Stimulated activated CD4-positive, alpha-beta T cell treated with anti-CD3 and anti-CD28 coated beads, Interleukin-1b, Interleukin-23, amount 100 ng/mL, for 1 hour (primary cell): ENCODE results near the gene PCDHB5.
"Not testable (repeated sequence)": the region's sequence is repeated elsewhere in the genome, so short reads cannot be mapped to it uniquely, and the experiment has no call there.

Source experiments
- DNase-seq, 2 donors: peaks; one replicate each; pipeline ENCODE4 v3.0.0-alpha.2; 2020; ENCODE audit warnings: low read depth in 2 of 2

The PCDHB5 gene

DNA sequence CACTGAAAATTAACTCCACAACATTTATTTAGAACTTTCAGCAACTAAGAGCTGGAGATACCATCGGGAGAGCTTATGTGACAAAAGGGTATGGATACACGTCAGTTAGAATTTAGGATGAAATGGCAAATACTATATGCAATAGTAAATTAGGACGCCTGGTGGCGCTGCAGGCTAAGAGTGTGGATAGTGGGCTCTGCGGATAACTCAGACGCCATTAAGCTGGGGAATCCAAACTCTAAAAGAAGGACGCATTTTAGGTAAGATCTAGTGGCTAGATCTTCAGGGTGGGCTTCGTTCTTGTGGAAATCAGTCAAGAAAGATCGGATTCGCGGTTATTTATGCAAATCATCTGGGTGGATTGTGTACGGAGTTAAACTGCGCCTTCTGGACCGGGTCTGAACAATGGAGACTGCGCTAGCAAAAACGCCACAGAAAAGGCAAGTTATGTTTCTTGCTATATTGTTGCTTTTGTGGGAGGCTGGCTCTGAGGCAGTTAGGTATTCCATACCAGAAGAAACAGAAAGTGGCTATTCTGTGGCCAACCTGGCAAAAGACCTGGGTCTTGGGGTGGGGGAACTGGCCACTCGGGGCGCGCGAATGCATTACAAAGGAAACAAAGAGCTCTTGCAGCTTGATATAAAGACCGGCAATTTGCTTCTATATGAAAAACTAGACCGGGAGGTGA, at the start of gene PCDHB5:
Gene PCDHB5 (plus strand): TSS at position 177 of the 688 bp plus-strand sequence. CDS start 229 bp downstream, at position 406.
- no peak for DNase-seq

DNA sequence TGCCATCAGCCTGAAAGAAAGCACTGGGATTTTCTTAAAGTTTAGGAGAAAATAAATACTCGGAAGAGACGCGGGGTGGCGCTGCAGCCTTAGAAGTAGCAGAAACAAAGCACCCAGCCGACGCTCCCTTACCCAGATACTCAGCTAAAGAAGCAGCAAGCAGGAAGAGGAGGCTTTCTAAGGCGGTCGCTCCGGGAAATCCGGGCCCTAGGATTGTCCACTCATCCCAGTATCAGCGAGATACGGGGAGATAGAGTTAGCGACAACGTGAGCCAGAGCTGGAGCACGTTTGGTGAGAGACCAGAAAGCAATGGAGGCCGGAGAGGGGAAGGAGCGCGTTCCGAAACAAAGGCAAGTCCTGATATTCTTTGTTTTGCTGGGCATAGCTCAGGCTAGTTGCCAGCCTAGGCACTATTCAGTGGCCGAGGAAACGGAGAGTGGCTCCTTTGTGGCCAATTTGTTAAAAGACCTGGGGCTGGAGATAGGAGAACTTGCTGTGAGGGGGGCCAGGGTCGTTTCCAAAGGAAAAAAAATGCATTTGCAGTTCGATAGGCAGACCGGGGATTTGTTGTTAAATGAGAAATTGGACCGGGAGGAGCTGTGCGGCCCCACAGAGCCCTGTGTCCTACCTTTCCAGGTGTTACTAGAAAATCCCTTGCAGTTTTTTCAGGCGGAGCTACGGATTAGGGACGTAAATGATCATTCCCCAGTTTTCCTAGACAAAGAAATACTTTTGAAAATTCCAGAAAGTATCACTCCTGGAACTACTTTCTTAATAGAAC, 40.3 kb upstream of the PCDHB5 start, which contains the start of gene PCDHB2:
Gene PCDHB2 (plus strand): TSS at position 135 of the 782 bp plus-strand sequence. CDS start 176 bp downstream, at position 311.
- DNase-seq = no peak

DNA sequence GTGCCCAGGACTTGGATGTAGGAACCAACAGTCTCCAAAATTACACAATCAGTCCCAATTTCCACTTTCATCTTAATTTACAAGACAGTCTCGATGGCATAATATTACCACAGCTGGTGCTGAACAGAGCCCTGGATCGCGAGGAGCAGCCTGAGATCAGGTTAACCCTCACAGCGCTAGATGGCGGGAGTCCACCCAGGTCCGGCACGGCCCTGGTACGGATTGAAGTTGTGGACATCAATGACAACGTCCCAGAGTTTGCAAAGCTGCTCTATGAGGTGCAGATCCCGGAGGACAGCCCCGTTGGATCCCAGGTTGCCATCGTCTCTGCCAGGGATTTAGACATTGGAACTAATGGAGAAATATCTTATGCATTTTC, 39.8 kb upstream of the PCDHB5 start:
- DNase-seq = no peak

DNA sequence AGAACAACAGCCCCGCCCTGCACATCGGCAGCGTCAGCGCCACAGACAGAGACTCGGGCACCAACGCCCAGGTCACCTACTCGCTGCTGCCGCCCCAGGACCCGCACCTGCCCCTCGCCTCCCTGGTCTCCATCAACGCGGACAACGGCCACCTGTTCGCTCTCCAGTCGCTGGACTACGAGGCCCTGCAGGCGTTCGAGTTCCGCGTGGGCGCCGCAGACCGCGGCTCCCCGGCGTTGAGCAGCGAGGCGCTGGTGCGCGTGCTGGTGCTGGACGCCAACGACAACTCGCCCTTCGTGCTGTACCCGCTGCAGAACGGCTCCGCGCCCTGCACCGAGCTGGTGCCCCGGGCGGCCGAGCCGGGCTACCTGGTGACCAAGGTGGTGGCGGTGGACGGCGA, 38.8 kb upstream of the PCDHB5 start:
- not testable (repeated sequence) for DNase-seq

DNA sequence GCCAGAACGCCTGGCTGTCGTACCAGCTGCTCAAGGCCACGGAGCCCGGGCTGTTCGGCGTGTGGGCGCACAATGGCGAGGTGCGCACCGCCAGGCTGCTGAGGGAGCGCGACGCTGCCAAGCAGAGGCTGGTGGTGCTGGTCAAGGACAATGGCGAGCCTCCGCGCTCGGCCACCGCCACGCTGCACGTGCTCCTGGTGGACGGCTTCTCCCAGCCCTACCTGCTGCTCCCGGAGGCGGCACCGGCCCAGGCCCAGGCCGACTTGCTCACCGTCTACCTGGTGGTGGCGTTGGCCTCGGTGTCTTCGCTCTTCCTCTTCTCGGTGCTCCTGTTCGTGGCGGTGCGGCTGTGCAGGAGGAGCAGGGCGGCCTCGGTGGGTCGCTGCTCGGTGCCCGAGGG, 38.4 kb upstream of the PCDHB5 start:
- not testable (repeated sequence) for DNase-seq

DNA sequence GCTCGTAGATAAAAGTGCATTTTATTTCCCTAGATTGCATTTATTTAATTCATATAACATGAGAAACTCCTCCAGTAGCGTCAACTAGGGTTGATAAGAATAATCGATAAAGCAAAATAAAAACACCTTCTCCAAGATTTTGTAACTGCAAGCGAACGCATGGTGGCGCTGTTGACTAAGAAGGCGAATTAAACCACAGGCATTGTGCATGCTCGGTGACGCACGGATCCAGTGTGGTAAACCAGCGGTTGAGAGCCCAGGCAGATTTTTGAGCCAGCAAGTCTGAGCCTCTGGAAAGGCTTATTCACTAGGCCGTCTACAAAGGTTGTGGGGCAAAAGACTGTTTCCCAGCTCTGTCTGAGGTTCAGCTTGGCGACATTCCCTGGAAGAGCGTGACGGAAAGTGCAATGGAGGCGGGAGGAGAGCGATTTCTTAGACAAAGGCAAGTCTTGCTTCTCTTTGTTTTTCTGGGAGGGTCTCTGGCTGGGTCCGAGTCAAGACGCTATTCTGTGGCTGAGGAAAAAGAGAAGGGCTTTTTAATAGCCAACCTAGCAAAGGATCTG, 34.7 kb upstream of the PCDHB5 start, which contains the start of gene PCDHB3:
Gene PCDHB3 (plus strand): TSS at position 231 of the 563 bp plus-strand sequence. CDS start 177 bp downstream, at position 408.
- DNase-seq = no peak

DNA sequence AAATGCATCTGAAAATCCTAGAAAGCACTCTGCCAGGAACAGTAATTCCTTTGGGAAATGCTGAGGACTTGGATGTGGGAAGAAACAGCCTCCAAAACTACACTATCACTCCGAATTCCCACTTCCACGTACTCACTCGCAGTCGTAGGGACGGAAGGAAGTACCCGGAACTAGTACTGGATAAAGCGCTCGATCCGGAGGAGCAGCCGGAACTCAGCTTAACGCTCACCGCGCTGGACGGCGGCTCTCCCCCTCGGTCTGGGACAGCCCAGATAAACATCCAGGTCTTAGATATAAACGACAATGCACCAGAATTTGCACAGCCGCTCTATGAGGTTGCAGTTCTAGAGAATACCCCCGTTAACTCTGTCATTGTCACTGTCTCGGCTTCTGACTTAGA, 33.9 kb upstream of the PCDHB5 start:
- DNase-seq = no peak

DNA sequence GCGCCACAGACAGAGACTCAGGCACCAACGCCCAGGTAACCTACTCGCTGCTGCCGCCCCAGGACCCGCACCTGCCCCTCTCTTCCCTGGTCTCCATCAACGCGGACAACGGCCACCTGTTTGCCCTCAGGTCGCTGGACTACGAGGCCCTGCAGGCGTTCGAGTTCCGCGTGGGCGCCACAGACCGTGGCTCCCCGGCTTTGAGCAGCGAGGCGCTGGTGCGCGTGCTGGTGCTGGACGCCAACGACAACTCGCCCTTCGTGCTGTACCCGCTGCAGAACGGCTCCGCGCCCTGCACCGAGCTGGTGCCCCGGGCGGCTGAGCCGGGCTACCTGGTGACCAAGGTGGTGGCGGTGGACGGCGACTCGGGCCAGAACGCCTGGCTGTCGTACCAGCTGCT, 32.9 kb upstream of the PCDHB5 start:
- not testable (repeated sequence) for DNase-seq

DNA sequence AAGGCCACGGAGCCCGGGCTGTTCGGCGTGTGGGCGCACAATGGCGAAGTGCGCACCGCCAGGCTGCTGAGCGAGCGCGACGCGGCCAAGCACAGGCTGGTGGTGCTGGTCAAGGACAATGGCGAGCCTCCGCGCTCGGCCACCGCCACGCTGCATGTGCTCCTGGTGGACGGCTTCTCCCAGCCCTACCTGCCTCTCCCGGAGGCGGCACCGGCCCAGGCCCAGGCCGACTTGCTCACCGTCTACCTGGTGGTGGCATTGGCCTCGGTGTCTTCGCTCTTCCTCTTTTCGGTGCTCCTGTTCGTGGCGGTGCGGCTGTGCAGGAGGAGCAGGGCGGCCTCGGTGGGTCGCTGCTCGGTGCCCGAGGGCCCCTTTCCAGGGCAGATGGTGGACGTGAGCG, 32.5 kb upstream of the PCDHB5 start:
- DNase-seq = not testable (repeated sequence)

DNA sequence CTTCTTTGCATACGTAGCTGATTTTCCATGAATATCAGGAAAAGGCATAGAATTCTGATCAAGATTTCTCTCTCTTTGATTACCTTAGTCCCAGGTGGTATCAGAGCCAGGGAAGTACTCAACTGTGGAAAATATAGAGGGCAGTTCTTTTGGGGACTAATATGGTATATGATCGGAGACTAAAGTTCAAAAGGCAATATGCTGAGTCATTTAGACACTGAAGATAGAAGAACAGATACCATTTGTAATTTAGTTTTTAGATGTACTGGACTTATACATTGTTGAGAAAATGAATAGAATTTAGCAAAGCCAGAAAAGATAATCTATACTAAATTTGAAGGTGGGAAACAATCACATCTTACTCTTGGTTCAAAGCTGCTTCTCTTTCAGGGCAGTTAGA, 29.7 kb upstream of the PCDHB5 start:
- no peak for DNase-seq

DNA sequence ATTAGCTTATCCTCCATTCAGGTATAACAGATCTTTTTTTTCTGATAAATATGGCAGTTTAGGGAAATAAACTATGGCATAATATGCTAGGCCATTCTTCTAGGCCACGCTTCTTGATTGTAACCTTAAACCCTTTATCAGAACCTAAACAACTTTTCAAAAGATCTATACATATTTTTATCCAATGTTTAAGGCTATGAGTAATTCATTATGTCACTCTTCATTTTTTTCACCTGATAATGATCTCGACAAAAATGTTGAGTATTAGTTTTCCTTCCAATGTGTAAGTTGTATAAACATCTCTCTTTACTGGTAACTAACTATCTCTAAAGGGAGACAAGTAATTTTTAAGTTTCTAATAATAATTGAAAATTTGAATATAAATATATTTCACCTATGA, 15.8 kb upstream of the PCDHB5 start:
- no peak for DNase-seq

DNA sequence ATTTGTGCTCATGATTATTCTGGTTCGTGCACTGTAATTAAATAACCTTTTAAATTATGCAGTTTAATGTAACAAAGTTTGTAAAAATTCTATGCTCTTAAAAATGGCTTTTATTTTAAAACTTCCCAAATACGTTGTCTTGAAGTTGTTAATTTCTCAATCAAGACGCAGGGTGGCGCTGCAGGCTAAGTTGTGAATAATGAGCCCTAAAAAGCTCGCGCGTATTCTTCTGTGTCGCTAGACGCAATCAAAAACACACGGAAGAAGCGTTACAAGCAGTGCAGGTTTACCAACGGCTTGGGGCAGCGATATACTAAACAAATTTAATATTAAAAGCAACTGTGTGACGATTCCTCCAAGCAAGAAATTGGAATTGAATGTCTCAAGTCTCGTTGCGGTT, 13.4 kb upstream of the PCDHB5 start, which contains the start of gene PCDHB4:
Gene PCDHB4 (plus strand): TSS at position 256 of the 400 bp plus-strand sequence. CDS start 181 bp downstream, outside the sequence.
- no peak for DNase-seq

DNA sequence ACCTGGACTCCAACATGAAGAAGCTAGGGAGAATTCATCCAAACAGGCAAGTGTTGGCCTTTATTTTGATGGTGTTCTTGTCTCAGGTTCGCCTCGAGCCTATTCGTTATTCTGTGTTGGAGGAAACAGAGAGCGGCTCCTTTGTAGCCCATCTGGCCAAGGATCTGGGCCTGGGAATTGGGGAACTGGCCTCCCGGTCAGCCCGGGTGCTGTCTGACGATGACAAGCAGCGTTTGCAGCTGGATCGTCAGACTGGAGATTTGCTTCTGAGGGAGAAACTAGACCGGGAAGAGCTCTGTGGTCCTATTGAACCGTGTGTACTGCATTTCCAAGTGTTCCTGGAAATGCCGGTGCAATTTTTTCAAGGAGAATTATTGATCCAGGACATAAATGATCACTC, 13.0 kb upstream of the PCDHB5 start:
- DNase-seq = no peak

DNA sequence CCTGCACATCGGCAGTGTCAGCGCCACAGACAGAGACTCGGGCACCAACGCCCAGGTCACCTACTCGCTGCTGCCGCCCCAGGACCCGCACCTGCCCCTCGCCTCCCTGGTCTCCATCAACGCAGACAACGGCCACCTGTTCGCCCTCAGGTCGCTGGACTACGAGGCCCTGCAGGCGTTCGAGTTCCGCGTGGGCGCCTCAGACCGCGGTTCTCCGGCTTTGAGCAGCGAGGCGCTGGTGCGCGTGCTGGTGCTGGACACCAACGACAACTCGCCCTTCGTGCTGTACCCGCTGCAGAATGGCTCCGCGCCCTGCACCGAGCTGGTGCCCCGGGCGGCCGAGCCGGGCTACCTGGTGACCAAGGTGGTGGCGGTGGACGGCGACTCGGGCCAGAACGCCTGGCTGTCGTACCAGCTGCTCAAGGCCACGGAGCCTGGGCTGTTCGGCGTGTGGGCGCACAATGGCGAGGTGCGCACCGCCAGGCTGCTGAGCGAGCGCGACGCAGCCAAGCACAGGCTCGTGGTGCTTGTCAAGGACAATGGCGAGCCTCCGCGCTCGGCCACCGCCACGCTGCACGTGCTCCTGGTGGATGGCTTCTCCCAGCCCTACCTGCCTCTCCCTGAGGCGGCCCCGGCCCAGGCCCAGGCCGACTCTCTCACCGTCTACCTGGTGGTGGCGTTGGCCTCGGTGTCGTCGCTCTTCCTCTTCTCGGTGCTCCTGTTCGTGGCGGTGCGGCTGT, 11.4 kb upstream of the PCDHB5 start:
- DNase-seq = not testable (repeated sequence)

DNA sequence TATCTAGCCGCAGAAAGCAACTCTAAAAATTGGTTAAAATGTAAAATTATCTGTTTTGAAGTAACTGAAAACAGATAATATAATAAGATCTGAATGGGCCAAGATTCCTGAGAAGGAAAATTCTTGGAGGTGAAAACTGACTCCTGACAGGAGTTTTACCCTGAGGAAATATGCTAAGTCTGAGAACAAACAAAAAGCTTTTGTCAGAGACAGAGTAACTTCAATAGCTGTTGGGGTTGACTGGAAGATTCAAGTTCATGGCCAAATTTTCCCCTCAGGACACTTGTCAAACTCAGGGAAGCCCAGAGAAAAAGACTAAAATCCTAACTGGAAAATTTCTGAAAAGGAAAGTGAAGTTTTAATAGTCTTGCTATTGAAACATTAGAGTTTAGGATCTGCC, 7.7 kb upstream of the PCDHB5 start:
- no peak for DNase-seq

DNA sequence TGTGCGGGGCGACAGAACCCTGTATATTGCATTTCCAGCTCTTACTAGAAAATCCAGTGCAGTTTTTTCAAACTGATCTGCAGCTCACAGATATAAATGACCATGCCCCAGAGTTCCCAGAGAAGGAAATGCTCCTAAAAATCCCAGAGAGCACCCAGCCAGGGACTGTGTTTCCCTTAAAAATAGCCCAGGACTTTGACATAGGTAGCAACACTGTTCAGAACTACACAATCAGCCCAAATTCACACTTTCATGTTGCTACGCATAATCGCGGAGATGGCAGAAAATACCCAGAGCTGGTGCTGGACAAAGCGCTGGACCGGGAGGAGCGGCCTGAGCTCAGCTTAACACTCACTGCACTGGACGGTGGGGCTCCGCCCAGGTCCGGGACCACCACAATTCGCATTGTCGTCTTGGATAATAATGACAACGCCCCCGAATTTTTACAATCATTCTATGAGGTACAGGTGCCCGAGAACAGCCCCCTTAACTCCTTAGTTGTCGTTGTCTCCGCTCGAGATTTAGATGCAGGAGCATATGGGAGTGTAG, 786 bp downstream of the PCDHB5 start:
- no peak for DNase-seq

DNA sequence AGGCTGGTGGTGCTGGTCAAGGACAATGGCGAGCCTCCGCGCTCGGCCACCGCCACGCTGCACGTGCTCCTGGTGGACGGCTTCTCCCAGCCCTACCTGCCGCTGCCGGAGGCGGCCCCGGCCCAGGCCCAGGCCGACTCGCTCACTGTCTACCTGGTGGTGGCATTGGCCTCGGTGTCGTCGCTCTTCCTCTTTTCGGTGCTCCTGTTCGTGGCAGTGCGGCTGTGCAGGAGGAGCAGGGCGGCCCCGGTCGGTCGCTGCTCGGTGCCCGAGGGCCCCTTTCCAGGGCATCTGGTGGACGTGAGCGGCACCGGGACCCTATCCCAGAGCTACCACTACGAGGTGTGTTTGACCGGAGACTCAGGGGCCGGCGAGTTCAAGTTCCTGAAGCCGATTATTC, 2.3 kb downstream of the PCDHB5 start:
- not testable (repeated sequence) for DNase-seq

DNA sequence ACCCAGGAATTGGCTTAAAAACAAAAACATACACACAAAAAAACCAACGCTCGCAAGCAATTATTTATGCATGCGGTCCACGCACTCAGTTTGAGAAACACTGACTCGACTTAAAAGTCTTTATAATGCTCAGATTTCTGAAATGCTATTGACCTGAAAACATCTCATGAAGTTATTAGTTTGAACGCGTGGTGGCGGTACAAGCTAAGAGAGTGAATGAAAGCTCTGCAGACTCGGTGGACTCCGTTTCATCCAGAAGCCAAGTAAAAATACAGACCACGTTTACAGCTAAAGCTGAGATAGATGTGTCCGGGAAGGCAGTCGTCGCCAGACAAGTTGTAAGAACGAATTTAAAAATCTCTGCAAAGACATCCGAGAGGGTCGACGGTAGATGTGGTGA, 14.8 kb downstream of the PCDHB5 start, which contains the start of gene PCDHB6:
Gene PCDHB6 (plus strand): TSS at position 246 of the 400 bp plus-strand sequence. CDS start 201 bp downstream, outside the sequence.
- no peak for DNase-seq

DNA sequence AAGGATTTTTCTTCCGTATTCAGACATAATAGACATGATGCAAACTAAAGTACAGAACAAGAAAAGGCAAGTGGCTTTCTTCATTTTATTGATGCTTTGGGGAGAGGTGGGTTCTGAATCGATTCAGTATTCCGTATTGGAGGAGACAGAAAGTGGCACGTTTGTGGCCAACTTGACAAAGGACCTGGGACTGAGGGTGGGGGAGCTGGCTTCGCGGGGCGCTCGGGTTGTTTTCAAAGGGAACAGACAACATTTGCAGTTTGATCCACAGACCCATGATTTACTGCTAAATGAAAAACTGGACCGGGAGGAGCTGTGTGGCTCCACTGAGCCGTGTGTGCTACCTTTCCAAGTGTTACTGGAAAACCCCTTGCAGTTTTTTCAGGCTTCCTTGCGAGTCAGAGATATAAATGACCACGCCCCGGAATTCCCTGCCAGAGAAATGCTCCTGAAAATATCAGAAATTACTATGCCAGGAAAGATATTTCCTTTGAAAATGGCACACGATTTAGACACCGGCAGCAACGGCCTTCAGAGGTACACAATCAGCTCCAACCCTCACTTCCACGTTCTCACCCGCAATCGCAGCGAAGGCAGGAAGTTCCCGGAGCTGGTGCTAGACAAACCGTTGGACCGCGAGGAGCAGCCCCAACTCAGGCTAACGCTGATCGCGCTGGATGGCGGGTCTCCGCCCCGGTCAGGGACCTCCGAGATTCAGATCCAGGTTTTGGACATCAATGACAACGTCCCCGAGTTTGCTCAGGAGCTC, 15.4 kb downstream of the PCDHB5 start:
- DNase-seq = no peak

DNA sequence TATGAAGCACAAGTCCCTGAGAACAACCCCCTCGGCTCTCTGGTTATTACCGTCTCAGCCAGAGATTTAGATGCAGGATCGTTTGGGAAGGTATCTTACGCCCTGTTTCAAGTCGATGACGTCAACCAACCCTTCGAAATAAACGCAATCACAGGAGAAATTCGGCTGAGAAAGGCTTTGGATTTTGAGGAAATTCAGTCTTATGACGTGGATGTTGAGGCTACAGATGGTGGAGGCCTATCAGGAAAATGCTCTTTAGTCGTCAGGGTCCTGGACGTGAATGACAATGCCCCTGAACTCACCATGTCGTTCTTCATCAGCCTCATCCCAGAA, 16.0 kb downstream of the PCDHB5 start:
- DNase-seq = no peak

DNA sequence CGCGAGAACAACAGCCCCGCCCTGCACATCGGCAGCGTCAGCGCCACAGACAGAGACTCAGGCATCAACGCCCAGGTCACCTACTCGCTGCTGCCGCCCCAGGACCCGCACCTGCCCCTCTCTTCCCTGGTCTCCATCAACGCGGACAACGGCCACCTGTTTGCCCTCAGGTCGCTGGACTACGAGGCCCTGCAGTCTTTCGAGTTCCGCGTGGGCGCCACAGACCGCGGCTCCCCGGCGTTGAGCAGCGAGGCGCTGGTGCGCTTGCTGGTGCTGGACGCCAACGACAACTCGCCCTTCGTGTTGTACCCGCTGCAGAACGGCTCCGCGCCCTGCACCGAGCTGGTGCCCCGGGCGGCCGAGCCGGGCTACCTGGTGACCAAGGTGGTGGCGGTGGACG, 16.6 kb downstream of the PCDHB5 start:
- DNase-seq = not testable (repeated sequence)
